Endothelial cell of umbilical vein (primary cell): ENCODE measurements around the gene TNFAIP8L1. TPM values are rescaled to one million over a fixed set of nuclear protein-coding genes. Genes with fewer than 3 reads are reported as not detected.

Experiments
- BruUV-seq: library from RNA; stranded (reverse); fragments of 400-500 nt; replicated peaks from 2 replicates; lab custom pipeline; 2021; lab: Mats Ljungman, UMichigan
- CTCF ChIA-PET: fragments of 300-600, 350-600 bp; sonication (Branson Sonifier 250); formaldehyde crosslinking; loops from one replicate; lab custom pipeline; 2021; ENCODE audit warnings: antibody characterized with exemption, inconsistent platforms; lab: Charles Lee
- POLR2A ChIA-PET: fragments of 300-600, 350-600 bp; sonication (Branson Sonifier 250); formaldehyde crosslinking; loops from one replicate; lab custom pipeline; 2021; ENCODE audit warnings: antibody characterized with exemption, inconsistent platforms; lab: Charles Lee
- DNase-seq: peaks from one replicate; pipeline ENCODE4 v3.0.0-alpha.2; 2011; ENCODE audit warnings: low read depth, low spot score
- FAIRE-seq: peaks from 2 replicates; lab custom pipeline; 2011; peaks lifted over from hg19 to GRCh38; lab: Jason Lieb, UNC
- H2AFZ ChIP-seq: 2 replicates; pipeline ENCODE4 v1.6.0; 2012; ENCODE audit warnings: low read depth, low read length, control low read depth, inconsistent platforms
- H3K27ac ChIP-seq: 2 replicates; pipeline ENCODE4 v1.5.1; 2011; ENCODE audit warnings: low read depth, mild to moderate bottlenecking, control low read depth, low read length, moderate library complexity; ENCODE audit not compliant: insufficient read depth
- H3K27me3 ChIP-seq, 2 experiments: 2 replicates each; pipeline versions ENCODE4 v1.6.0 to v1.6.1; 2011; ENCODE audit warnings: low read length in 2 of 2, mixed read lengths in 1 of 2; ENCODE audit not compliant: control insufficient read depth in 2 of 2, insufficient read depth in 2 of 2
- H3K36me3 ChIP-seq, 2 experiments: 2 replicates in 1 of 2; 3 replicates in 1 of 2; pipeline ENCODE4 v1.5.1; 2011; ENCODE audit warnings: low read length in 2 of 2, mild to moderate bottlenecking in 1 of 2, moderate library complexity in 1 of 2; ENCODE audit not compliant: control insufficient read depth in 2 of 2, insufficient read depth in 2 of 2; ENCODE audit errors: extremely low read depth in 1 of 2
- H3K4me1 ChIP-seq: 3 replicates; pipeline ENCODE4 v1.5.1; 2011; ENCODE audit warnings: mild to moderate bottlenecking, low read length; ENCODE audit not compliant: control insufficient read depth, insufficient read depth; ENCODE audit errors: extremely low read depth
- H3K4me2 ChIP-seq: 2 replicates; pipeline ENCODE4 v1.6.1; 2011; ENCODE audit warnings: low read length, control low read depth, mixed read lengths; ENCODE audit not compliant: insufficient read depth
- H3K4me3 ChIP-seq, 3 experiments: fragments of 200-600 bp in 1 of 3; sonication (generic), shearing (Covaris generic) in 1 of 3; replicated peaks in 1 of 3; 2 replicates each; pipeline ENCODE4 v1.5.1; 2011 to 2016; ENCODE audit warnings: control low read depth in 3 of 3, low read length in 3 of 3, mild to moderate bottlenecking in 2 of 3, inconsistent platforms in 1 of 3, low read depth in 1 of 3, moderate library complexity in 1 of 3; ENCODE audit not compliant: insufficient read depth in 1 of 3
- H3K79me2 ChIP-seq: 2 replicates; pipeline ENCODE4 v1.6.0; 2012; ENCODE audit warnings: low read length, inconsistent platforms; ENCODE audit not compliant: control insufficient read depth, insufficient read depth
- H3K9ac ChIP-seq: replicated peaks from 2 replicates; pipeline ENCODE3; 2011; ENCODE audit warnings: low read length, control low read depth; ENCODE audit not compliant: insufficient read depth; ENCODE audit errors: extremely low read depth
- H3K9me1 ChIP-seq: replicated peaks from 3 replicates; pipeline ENCODE4 v1.6.0; 2011; ENCODE audit warnings: mild to moderate bottlenecking, low read length; ENCODE audit not compliant: control insufficient read depth, insufficient read depth; ENCODE audit errors: extremely low read depth
- H3K9me3 ChIP-seq: replicated peaks from 2 replicates; pipeline ENCODE4 v1.5.1; 2012; ENCODE audit warnings: low read length, inconsistent platforms; ENCODE audit not compliant: control insufficient read depth, insufficient read depth
- H4K20me1 ChIP-seq: replicated peaks from 2 replicates; pipeline ENCODE3; 2011; ENCODE audit warnings: mild to moderate bottlenecking, low read length; ENCODE audit not compliant: control insufficient read depth, insufficient read depth; ENCODE audit errors: extremely low read depth
- CTCF ChIP-seq, 2 donors: IDR thresholded peaks; 1 replicate in 1 of 2; 2 replicates in 1 of 2; pipeline ENCODE4 v1.5.1; 2011; ENCODE audit warnings: low read length in 2 of 2, mild to moderate bottlenecking in 2 of 2, moderate library complexity in 2 of 2, control low read depth in 1 of 2, inconsistent platforms in 1 of 2, low read depth in 1 of 2; ENCODE audit not compliant: insufficient read depth in 1 of 2; ENCODE audit errors: extremely low read depth in 1 of 2
- EZH2 ChIP-seq: IDR thresholded peaks from 2 replicates; pipeline ENCODE4 v1.6.1; 2012; ENCODE audit warnings: borderline replicate concordance, low read depth, mild to moderate bottlenecking, moderate library complexity, low read length, inconsistent platforms; ENCODE audit not compliant: severe bottlenecking
- FOS ChIP-seq: IDR thresholded peaks from 2 replicates; pipeline ENCODE4 v1.6.1; 2011; ENCODE audit warnings: mild to moderate bottlenecking, low read length, moderate library complexity, borderline replicate concordance; ENCODE audit not compliant: insufficient read depth
- GATA2 ChIP-seq: IDR thresholded peaks from 2 replicates; pipeline ENCODE4 v1.7.0; 2011; ENCODE audit warnings: low read depth, mild to moderate bottlenecking, moderate library complexity, mixed read lengths, low read length; ENCODE audit not compliant: insufficient read length, insufficient read depth
- JUN ChIP-seq: IDR thresholded peaks from 2 replicates; pipeline ENCODE4 v1.6.1; 2011; ENCODE audit warnings: borderline replicate concordance, low read depth; ENCODE audit not compliant: insufficient read length, insufficient read depth
- MAX ChIP-seq: IDR thresholded peaks from 2 replicates; pipeline ENCODE4 v1.6.1; 2011; ENCODE audit not compliant: insufficient read depth, insufficient read length
- MYC ChIP-seq: IDR thresholded peaks from one replicate; pipeline ENCODE4 v1.6.1; 2011; ENCODE audit warnings: mild to moderate bottlenecking, low read depth, low read length
- POLR2A ChIP-seq: IDR thresholded peaks from 2 replicates; pipeline ENCODE4 v1.6.1; 2012; ENCODE audit warnings: low read depth, mild to moderate bottlenecking, control low read depth, low read length
- POLR2AphosphoS5 ChIP-seq: IDR thresholded peaks from 2 replicates; pipeline ENCODE4 v1.6.1; 2012; ENCODE audit warnings: low read depth, mild to moderate bottlenecking, control low read depth, low read length, moderate library complexity; ENCODE audit not compliant: insufficient read depth
- dilution Hi-C: fragments of 300-500 bp; cut with MboI; formaldehyde crosslinking; loops from one replicate; pipeline ENCODE4 v1.15.0; 2019; ENCODE audit warnings: low sequenced_read_pairs; ENCODE audit not compliant: extremely low pct_ligation_motif_present
- intact Hi-C: fragments of 100-400 bp; cut with micrococcal nuclease; formaldehyde crosslinking; loops from one replicate; pipeline ENCODE4 v1.10.0; 2022
- polyA plus RNA-seq, 4 experiments: library from polyadenylated mRNA; depleted of rRNA in 3 of 4; stranded (reverse) in 3 of 4; unstranded in 1 of 4; fragments of >200 nt; gene quantifications; 2 replicates each; pipeline versions ENCODE4 v1.2.1 to v1.2.3, GENCODE V29; 2011 to 2012; ENCODE audit warnings: missing spikeins in 1 of 4
- total RNA-seq: library from RNA; stranded (reverse); gene quantifications from 2 replicates; pipeline ENCODE4 v1.2.3, GENCODE V29; 2021

The TNFAIP8L1 gene
- total and polyA plus RNA-seq, 2 donors (not counting 3 experiments of a cell fraction or from before 2014, with no cell fraction given): 40.0 to 56.1 TPM

- no peak overlapping the region for H3K27ac ChIP-seq
- peaks cover 18% of the 10 kb centered on the region for H3K79me2 ChIP-seq
- H3K9me1 ChIP-seq: no peaks in the 10 kb centered on the region
- no peak overlapping the region for H3K4me3 ChIP-seq
- no TSS peak for BruUV-seq
- TF ChIP-seq JUN (no peak), POLR2A (no peak), FOS (no peak), POLR2AphosphoS5 (no peak), MAX (no peak), MYC (no peak), EZH2 (no peak), CTCF (IDR thresholded peaks at IDR 0.05; ENCODE audit: extremely low read depth in 1 of 2, insufficient read depth in 1 of 2, low read depth in 1 of 2, low read length in 2 of 2) (no peak), GATA2 (no peak)
- ChIA-PET POLR2A (no interaction called here), CTCF (no interaction called here)
- dilution Hi-C loops (no loop called here), intact Hi-C loops (no loop called here)
- DNase-seq (no peak), FAIRE-seq (no peak)
- H3K9me3 ChIP-seq: no peaks in the 10 kb centered on the region
- H3K4me2 ChIP-seq: no peak overlapping the region
- H3K36me3 ChIP-seq: peaks cover 7 to 47% of the 10 kb centered on the region in 2 experiments
- no peaks in the 10 kb centered on the region for H3K4me1 ChIP-seq
- no peaks in the 10 kb centered on the region for H4K20me1 ChIP-seq
- no peaks in the 10 kb centered on the region for H3K27me3 ChIP-seq
- no peak overlapping the region for H3K9ac ChIP-seq
- H2AFZ ChIP-seq: no peak overlapping the region
Measured at GRCh38 chr19:4660993-4661392, 21.7 kb downstream of the TNFAIP8L1 start.
